ENCODE measurements around the gene RGS3.

- TF ChIP-seq CTCF (IDR thresholded peaks at IDR 0.05 in 8 of 11, conservative IDR thresholded peaks at IDR 0.05 in 3 of 11) = no peak
- TF ChIP-seq POLR2A (IDR thresholded peaks at IDR 0.05) = no peak
These were observed 51.2 kb downstream of the RGS3 start for GRCh38 chr9:113514748-113515147.
